HG02759 (cell line): ENCODE measurements around the gene KL.
A peak's percentile ranks its signal among the peaks of the same experiment; 100 is the strongest.

Source experiments
- ATAC-seq: cut with Tn5 transposase; IDR thresholded peaks from one replicate; pipeline ENCODE4 v1.9.1; 2021; ENCODE audit warnings: mild to moderate bottlenecking, moderate library complexity; ENCODE audit not compliant: unreplicated experiment

KL gene

GRCh38 chr13:33016414-33017322, at the start of gene KL:
TSS of gene KL (plus strand) at chr13:33016423. CDS start at chr13:33016441, 18 bp downstream.
- ATAC-seq = peak; percentile 36

- no peak for ATAC-seq
Measured at GRCh38 chr13:32967584-32968182, 48.5 kb upstream of the KL start.

- ATAC-seq = no peak
Measured at GRCh38 chr13:32968316-32968715, 47.9 kb upstream of the KL start.

GRCh38 chr13:32968793-32969192, 47.4 kb upstream of the KL start:
- ATAC-seq = no peak

- ATAC-seq = peak; percentile 93
Measured at GRCh38 chr13:32969516-32969941, 46.7 kb upstream of the KL start.

GRCh38 chr13:32976056-32976805, 40.0 kb upstream of the KL start:
- no peak for ATAC-seq

- ATAC-seq = no peak
Measured at GRCh38 chr13:32976912-32977311, 39.3 kb upstream of the KL start.

- ATAC-seq = no peak
Measured at GRCh38 chr13:32977321-32977720, 38.9 kb upstream of the KL start.

GRCh38 chr13:32978278-32978677, 37.9 kb upstream of the KL start:
- ATAC-seq = no peak

- no peak for ATAC-seq
Measured at GRCh38 chr13:32983058-32983457, 33.2 kb upstream of the KL start.

- no peak for ATAC-seq
Measured at GRCh38 chr13:32984857-32985626, 31.2 kb upstream of the KL start.

GRCh38 chr13:32986552-32986951, 29.7 kb upstream of the KL start:
- no peak for ATAC-seq

- no peak for ATAC-seq
Measured at GRCh38 chr13:32987462-32987861, 28.8 kb upstream of the KL start.

GRCh38 chr13:32988608-32989289, 27.5 kb upstream of the KL start:
- no peak for ATAC-seq

- no peak for ATAC-seq
Measured at GRCh38 chr13:32989290-32989667, 26.9 kb upstream of the KL start.

GRCh38 chr13:32989942-32990341, 26.3 kb upstream of the KL start:
- no peak for ATAC-seq

GRCh38 chr13:32993145-32993544, 23.1 kb upstream of the KL start:
- no peak for ATAC-seq

GRCh38 chr13:32997399-32997798, 18.8 kb upstream of the KL start:
- no peak for ATAC-seq

GRCh38 chr13:32998966-32999365, 17.3 kb upstream of the KL start:
- ATAC-seq = no peak

- no peak for ATAC-seq
Measured at GRCh38 chr13:33000365-33000764, 15.9 kb upstream of the KL start.
